GM18870 (cell line): ENCODE data around the gene BMP6.

Experiments used
- ATAC-seq: cut with Tn5 transposase; IDR thresholded peaks from one replicate; pipeline ENCODE4 v1.9.1; 2021; ENCODE audit warnings: moderate library complexity; ENCODE audit not compliant: unreplicated experiment

Gene BMP6

DNA sequence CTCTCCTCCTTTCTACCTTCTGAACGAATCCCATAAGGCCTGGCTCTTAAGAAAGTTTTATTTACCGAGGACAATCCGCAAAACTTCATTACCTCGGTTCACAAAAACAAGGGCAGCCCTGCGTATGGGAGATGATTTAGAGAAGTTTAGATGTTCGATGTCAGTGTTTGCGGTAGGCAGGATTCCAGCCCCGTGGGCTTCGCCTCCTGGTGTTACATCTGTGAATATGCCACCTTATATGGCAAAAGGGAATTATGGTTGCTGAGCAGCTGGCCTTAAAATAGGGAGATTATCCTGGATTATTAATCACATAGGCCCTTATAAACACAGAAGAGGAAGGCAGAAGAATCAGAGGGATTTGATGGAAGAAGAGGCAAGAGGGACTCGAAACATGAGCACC, 21.1 kb downstream of the BMP6 start:
- ATAC-seq, result no peak

DNA sequence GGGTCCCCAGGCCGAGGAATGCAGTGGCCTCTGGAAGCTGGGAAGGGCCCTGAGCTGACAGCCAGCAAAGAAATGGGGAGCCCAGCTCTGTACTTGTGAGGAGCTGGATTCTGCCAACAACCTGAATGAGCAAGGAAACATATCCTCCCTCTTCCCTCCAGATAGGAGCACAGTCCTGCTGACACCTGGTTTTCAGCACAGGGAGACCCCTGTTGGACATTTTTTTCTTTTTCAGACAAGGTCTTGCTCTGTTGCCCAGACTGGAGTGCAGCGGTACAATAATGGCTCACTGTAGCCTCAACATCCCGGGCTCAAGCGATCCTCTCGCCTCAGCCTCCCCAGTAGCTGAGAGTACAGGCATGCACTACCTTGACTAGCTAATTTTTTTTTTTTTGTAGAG, 21.5 kb downstream of the BMP6 start:
- no peak for ATAC-seq

DNA sequence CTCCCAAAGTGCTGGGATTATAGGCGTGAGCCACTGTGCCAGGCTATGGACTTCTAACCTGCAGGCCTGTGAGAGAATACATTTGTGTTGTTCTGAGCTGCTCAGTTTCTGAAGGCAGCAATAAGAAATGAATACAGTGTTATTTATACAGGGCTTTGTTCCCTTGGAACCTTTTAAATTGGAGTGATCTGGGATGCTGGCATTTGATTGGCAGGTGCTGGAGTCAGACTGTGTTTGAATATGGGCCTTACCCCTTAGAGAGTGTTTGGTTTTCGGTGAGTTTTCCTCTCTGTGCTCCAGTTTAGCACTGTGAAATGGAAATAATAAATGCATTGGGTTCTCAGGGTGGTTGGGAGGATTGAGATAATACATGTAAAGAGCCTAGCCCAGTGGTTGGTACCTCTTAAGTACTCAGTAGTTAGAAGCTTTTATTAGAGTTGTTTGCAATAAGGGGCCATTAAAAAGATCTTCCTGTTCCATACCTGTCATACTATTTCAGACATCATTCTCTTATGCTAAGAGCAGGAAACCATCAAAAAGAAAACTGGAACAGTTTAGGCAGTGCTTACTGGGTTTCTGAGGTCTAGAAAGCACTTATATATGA, 22.1 kb downstream of the BMP6 start:
- no peak for ATAC-seq

DNA sequence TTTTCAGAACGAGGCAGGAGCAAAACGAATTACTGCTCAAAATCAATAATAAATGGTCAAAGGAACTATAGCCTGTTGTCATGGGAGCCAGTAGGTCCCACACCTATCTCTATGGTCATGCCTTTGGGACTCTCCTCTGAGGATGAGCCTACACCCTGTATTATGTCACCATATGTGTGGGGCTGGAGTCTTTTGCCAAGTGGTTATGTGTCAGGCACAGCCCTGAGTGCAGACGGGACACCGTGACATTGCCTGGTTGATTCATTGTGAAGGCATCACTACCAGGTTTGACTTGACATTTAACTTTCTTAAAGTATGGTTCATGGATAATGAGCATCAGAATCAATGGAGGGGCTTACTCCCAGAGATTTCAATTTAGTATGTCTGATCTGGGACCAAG, 23.6 kb downstream of the BMP6 start:
- no peak for ATAC-seq

DNA sequence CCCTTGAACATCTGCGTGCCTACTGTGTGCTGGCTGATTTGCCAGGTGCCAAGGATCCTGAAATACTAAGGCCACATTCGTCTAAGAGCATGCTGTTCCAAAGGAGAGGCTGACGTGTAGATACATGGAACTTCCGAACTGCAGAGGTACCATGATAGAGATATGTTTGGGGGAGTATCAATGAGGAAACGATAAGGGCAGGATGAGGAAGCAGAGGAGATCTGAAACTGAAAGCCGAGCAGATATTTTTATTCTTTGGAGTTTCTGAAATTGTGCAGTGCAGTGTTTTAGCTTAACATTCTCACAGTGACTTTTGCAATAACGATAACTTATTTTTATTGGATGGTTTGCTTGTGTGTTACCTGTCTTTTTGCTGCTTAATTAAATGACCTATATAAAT, 24.3 kb downstream of the BMP6 start:
- ATAC-seq, result no peak

DNA sequence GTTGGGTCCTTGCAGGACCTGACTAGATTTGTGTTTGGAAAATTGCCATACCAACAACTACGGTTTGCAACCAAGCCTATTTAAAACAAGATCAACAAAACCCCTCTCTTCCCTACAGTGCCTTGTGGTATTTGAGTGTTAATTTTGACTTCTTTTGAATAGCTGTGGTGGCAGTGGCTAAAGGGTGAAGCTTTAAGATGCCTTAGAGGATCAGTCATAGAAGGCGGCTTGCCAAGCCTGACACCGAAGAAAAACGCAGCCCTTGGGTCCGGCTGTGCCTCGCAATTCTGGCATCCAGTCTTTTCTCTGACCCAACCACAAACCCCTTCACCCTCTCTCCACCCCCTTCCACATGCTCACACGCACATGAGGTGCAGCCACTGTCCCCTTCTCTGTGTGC, 32.6 kb downstream of the BMP6 start:
- ATAC-seq, result no peak

DNA sequence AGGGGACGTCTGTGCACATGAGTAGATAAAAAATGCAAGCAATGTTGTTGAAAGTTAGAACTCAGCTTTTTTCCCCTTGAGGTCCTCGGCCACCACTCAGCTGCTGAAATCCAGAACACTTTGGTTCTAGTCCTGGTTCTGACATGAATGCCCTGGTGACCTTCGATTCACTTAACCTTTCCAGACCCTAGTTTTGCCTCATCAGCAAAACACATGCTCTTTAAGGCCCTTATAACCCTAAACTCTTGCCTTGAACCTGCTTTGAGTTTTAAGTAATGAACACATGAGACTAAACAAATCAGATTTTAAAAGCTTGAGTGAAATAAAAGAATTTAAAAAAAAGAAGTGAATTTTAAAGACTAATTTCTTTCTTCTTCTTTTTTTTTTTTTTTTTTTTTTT, 33.4 kb downstream of the BMP6 start:
- no peak for ATAC-seq

DNA sequence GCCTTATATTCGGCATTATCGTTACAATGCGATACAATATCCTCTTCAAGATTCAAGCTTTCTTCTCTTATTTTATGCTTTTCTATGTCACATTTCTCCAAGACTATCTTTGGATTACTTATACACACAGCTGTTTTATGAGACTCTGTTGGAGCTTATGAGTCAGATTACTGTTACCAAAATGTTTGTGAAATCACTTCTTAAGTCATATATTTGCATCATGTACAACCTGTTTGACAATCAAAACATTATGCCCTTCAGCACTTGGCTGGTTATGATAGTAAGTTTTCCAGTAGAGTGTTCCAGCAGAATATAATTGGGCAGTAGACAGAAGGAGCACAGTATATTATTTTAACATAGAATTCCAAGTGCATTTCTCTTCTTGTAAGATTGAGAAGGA, 35.2 kb downstream of the BMP6 start:
- no peak for ATAC-seq

DNA sequence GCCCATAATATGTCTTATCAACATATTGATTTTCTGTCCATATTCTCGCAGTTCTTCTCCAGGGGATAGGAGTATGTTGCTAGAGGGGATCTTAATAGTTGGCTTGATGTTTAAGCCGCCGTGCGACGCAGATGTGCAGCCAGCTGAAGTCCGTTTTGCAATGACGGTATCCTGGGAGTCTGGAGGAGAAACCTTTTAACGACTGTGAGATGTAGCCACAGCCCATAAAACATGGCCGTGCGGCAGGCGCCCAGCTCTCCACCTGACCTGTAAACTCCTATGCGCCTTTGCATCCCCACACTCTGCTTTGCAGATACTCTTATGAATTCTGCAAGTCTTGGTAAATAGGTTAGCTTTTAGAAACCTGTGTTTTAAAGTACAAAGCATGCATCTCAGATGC, 36.9 kb downstream of the BMP6 start:
- ATAC-seq, result no peak

DNA sequence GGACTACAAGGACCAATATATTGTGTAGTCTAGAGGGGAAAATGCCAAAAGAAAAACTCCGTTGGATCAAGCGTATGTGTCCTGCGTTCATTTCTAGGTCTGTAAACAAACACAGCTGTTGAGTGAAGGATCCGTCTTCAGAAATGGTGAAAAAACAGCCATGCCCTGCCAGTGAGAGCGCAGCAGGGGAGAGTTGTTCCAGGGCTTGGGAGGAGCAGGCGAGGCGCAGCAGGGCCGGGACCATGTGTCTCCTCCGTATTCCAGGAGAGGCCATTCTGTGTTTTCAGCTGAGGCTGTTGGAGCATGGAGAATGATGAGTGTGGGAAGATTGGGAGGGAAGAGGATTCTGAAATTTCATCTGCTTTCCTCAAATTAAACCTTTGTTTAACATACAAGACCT, 38.0 kb downstream of the BMP6 start:
- ATAC-seq, result no peak

DNA sequence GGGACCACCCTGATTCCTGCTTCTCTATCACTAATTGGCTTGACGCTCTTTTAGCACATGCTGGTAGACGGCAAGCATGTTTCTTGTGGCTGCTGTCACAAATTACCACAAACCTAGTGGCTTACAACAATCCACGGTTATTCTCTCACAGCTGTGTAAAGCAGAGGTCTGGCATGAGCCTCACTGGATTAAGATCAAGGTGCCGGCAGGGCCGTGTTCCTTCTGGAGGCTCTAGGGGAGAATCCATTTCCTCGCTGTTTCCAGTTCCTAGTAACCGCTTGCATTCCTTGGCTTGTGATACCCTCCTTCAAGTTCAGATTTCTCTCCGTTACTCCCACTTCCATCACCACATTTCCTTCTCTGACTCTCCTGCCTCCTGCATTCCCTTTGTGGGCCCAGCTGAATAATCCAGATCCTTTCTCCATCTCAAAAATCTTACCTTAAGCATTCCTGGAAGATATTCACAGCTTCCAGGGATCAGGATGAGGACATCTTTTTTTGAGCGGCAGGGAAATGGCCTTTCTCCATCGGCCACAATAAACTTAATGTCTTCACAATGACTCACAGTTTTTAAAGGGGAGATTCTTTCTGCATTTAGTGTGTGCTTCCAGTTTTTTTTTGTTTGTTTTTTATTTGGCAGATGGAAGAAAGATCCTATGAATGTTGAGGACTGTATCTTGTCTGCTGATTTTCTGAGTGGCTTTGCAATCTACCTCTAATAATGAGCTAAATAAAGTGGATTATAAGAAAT, 39.9 kb downstream of the BMP6 start:
- no peak for ATAC-seq

DNA sequence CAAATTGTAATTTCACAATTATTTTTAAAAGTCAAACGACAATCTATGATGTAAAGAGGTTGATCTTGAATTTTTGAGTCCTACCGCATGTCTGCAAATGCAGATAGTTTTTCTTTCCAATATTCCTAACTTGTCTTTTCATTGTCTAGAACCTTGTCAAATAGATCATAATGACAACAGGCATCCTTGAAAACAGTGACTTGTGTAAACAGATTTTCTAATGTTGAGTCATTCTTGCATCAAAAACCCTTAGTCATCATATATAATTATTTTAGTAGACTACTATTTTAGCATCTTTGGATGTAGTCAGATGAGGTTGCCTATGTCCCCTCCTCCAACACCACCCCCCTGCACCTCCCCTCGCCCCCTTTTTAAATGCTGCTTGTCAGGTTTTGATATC, 43.8 kb downstream of the BMP6 start:
- ATAC-seq, result no peak

DNA sequence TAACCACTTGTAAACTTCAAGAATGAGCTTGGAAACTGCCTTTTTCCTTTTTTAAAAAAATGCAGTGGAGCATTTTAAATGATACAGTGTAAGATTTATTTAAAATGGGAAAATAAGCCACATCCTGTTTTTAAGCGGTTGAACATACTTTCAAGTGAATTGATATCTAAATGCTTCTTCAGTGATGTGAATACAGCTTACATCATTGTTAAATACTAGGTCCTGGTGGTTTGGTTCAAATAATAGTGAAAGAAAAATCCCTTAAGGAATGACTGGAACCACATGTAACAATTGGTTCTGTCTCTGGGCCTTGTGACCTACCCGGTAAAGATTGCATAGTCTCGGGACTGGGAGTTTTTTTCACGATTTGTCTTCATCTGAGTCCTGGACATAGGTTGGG, 44.2 kb downstream of the BMP6 start:
- ATAC-seq, result no peak

DNA sequence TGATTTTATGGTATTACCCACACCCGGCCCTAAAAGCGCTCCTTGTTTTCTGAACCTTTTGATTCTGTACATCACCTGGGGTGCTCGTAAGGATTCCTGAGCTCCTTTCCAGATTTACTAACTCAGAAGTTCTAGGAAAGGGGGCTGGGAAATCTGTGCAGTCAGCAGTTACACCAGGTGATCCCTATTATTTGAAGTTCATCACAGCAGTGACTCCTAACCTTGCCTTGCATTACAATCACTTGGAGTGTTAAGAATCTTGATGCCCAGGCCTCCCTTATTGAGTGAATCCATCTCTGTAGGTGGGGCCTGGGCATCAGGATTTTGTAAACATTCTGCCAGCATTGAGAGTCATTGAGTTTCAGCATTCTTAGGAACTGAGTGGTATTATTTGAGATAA, 44.7 kb downstream of the BMP6 start:
- no peak for ATAC-seq

DNA sequence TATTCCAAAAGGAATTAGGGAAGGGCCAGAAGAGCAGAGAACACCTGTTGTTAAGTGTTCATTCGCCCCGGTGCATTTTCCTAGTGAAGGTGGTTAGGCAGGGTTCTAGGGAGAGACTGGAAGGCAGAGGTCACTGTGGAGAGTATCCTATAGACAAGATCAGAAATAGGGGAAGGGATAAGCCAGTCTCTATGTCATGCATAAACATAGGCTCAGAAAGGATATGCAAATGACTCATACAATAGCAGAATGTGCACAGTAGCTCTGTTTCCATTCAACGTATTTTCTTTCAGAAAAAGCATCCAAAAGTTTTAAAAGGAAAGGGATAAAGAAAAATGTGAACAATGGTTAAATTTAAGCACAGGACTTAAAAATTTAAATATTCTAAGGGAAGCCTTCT, 47.4 kb downstream of the BMP6 start:
- no peak for ATAC-seq

DNA sequence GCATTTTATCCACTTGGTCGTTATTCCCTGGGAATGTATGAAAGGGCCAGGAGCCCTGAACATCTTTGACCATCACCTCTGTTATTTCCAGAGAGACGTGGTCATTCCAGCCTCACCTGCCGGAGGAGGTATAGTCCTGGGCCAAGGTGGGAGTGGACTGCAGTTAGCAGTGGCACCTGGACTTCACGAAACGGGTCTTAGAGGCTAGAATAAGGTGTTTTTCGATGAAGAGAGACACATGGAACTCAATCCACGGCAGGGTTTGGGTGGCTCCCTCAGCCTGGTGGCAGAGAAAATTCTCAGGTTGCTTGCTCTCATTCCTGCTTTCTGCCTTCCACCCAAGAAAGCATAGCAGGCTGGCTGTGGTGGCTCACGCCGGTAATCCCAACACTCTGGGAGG, 48.0 kb downstream of the BMP6 start:
- ATAC-seq, result no peak

DNA sequence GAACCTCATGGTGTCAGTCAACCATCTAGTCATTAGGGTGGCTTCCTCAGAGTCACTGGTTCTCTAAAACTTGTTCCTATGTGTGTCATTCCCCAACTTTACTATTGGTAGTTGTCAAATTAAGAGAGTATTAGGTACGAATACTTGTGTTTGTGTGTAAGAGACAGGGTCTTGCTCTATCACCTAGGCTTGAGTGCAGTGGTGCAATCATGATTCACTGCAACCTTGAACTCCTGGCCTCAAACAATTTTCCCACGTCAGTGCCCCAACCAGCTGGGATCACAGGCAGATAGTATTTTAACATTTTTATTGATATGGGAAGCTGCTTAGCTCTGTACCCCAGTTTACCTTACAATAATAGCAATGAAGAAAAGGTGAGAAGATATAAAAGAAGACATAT, 50.6 kb downstream of the BMP6 start:
- ATAC-seq, result no peak

DNA sequence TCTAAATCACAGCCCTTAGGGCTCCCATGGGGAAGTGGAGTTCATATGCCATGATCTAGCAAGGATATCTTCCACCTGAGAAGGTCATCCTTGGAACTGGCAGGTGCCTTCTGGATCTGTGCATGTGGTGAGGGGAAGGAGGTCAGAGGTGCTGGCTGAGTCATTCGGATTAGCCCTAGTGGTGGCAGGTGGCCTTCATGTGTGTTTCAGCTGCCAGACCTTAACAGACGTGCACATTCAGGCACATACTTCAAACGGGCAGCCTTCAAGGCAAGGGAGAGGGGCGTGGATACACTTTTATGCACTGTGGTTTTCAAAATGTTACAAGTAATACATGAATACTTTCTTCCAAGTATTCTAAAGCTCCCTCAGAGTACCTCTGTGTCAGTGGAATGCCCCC, 51.2 kb downstream of the BMP6 start:
- no peak for ATAC-seq

DNA sequence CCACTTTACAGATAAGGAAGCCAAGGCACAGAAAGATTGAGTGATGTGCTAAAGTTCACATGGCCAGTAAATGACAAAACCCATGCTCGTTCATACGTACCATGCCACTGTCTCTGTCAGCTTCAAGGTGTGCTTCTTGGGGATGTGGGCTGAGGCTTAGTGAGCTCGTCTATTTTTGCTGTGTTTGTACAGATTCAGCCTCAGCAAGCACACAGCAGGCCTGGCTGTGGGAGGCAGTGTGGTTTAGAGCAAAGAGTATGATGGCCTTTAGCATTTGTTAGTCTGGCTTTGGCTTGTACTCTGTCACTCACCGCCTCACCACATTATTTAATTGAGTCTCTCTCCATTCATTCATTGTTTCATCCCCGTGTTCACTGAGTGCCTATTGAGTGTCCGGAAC, 55.3 kb downstream of the BMP6 start:
- no peak for ATAC-seq

DNA sequence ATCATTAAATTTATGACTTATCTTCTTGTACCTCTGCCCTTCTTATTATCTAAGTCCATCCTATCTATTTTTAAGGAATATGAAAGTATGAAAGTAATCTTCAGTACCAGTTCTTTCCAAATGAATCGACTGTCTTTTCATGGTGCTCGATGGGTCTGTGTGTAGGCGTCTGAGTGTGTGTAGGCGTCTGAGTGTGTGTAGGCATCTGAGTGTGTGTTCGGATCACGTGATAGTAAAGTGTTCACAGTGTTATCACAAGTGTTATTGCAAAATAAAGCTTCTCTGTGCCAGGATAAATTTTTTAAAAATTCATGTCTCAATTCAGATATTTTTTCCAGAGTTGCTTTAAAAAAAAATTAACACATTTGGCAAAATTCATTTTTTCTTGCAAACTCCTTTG, 58.3 kb downstream of the BMP6 start:
- ATAC-seq, result no peak

DNA sequence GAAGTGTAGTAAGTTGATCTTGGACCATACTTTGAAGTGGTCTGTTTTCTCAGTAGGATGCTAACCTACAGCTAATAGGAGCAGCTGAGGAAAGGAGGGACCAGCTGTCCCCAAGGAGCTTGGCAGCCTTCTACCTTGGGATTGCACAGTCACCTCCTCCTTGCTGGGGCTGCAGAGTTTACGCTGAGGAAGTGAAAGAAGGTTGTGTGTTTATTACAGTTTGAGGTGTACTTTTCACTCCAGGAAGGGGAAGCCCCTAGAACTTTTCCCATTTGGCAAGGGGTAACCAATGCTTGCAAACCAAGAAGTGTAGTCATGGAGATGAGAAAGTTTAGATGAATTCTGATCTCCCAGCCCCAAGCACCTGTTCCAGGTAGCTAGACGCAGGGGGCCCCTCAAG, 58.8 kb downstream of the BMP6 start:
- peak; percentile 61 for ATAC-seq

DNA sequence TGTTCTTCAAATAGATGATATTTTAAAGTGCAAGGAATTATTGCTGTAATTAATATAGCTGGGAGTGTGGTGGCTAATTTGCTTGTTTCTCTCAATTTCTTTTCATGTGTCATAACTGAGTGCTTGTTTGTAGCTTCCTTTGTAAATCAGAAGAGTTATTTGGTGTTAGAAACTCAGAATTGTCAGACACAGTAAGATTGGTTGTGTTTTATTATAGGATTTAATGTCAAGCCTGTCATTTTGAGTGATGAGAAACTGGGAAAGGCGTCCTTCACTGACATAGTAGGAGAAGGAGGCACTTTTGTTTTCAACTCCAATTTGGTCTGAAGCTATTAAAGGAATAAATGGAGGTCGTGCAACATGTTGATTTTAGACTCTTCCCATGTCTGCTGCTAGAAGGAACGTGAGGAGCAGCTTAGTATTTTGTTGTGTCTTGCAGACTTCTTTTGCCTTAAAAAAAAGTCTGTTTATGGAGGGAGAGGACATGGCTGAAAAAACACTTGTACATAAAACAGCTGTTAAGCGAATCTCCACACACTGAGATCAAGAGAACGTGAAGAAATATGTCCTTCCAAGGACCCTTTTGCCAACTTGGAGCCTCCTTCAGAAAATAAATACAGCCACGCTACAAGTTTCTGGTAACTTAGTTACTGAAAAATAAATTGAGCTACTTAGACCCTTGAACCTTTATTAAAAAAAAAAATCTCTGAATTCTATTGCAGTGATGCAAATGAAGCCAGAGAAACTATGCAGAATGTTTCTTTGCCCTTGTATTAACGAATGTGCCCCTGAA, 59.5 kb downstream of the BMP6 start:
- ATAC-seq, result no peak
